Measurements from ENCODE around the gene THSD4. TPM values are rescaled to one million over a fixed set of nuclear protein-coding genes. Genes with fewer than 3 reads are reported as not detected.

The THSD4 gene
- total and polyA plus RNA-seq, 9 of the 15 experiments (the other 6 are each of a cell fraction or from before 2014, with no cell fraction given): 0.04 TPM; not detected in 5

DNA sequence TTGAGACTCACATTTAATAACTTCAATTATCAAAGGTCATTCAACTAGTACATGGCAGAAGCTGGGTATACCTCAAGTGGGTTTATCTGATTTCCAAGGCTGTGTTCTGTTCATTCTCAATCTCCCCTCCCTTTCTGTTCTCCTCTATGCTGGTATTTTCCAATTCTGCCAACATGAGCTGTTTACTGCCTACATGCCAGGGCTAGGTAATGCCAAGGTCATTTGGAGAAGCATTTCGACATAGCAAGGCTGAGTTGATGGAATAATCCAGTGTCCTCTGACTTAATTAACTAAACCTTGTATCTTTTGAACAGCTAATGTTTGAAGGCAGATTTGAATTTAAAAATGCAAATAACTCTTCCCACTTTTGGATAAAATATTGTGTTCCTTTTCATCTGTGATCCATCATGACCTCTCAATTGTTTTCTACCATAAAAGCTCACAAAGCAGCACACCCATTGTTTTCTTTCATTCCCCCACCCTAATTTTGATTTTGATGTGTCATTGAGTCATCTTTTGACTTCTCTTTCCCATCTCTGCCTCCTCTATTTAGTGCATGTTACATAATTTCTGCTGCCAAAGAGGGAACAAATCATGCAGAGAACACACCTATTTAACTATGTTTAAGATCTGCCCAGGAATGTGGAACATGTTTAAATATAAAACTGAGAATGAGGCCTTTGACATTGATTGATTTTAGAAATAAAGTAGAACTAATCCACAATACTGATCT is 386.2 kb downstream of the THSD4 start (continued):
- TF ChIP-seq, protein P1, sequence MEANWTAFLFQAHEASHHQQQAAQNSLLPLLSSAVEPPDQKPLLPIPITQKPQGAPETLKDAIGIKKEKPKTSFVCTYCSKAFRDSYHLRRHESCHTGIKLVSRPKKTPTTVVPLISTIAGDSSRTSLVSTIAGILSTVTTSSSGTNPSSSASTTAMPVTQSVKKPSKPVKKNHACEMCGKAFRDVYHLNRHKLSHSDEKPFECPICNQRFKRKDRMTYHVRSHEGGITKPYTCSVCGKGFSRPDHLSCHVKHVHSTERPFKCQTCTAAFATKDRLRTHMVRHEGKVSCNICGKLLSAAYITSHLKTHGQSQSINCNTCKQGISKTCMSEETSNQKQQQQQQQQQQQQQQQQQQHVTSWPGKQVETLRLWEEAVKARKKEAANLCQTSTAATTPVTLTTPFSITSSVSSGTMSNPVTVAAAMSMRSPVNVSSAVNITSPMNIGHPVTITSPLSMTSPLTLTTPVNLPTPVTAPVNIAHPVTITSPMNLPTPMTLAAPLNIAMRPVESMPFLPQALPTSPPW (CRISPR knock-in tag; IDR thresholded peaks at IDR 0.05): no peak
- TF ChIP-seq HDAC6 (IDR thresholded peaks at IDR 0.05; ENCODE audit: low read depth, low read length) (no peak), NELFE (IDR thresholded peaks at IDR 0.05; ENCODE audit: insufficient read depth, insufficient read length) (no peak), ZNF780A (CRISPR knock-in tag; IDR thresholded peaks at IDR 0.05) (no peak), LARP7 (IDR thresholded peaks at IDR 0.05) (no peak), ETV6 (IDR thresholded peaks at IDR 0.05; ENCODE audit: borderline replicate concordance in 1 of 2, low read depth in 2 of 2, low read length in 1 of 2) (no peak), ETV6 (CRISPR knock-in tag; IDR thresholded peaks at IDR 0.05; ENCODE audit: borderline replicate concordance) (no peak), CBX8 (IDR thresholded peaks at IDR 0.05; ENCODE audit: borderline replicate concordance, extremely low read depth, low read depth, low read length, poor library complexity, severe bottlenecking) (no peak), BRF1 (IDR thresholded peaks at IDR 0.05; ENCODE audit: borderline replicate concordance, extremely low read depth, insufficient read length) (no peak)
- TF ChIP-seq, protein P2, sequence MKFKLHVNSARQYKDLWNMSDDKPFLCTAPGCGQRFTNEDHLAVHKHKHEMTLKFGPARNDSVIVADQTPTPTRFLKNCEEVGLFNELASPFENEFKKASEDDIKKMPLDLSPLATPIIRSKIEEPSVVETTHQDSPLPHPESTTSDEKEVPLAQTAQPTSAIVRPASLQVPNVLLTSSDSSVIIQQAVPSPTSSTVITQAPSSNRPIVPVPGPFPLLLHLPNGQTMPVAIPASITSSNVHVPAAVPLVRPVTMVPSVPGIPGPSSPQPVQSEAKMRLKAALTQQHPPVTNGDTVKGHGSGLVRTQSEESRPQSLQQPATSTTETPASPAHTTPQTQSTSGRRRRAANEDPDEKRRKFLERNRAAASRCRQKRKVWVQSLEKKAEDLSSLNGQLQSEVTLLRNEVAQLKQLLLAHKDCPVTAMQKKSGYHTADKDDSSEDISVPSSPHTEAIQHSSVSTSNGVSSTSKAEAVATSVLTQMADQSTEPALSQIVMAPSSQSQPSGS (CRISPR knock-in tag; IDR thresholded peaks at IDR 0.05): no peak
